Activated CD4-positive, alpha-beta T cell treated with anti-CD3 and anti-CD28 coated beads for 36 hours (primary cell): Measurements from ENCODE around the gene ETFB. TPM values are rescaled to one million over a fixed set of nuclear protein-coding genes. Genes with fewer than 3 reads are reported as not detected.

ENCODE experiments used
- ATAC-seq: fragments of 200-7000 bp; cut with Tn5 transposase; one replicate; pipeline ENCODE4 v1.10.0; 2021; ENCODE audit warnings: mild to moderate bottlenecking, moderate library complexity
- CTCF ChIA-PET: fragments of 350-600 bp; sonication (Branson Sonifier 250); formaldehyde crosslinking; loops from one replicate; lab custom pipeline; 2021; ENCODE audit warnings: antibody characterized with exemption; lab: Charles Lee
- POLR2A ChIA-PET: fragments of 350-600 bp; sonication (Branson Sonifier 250); formaldehyde crosslinking; loops from one replicate; lab custom pipeline; 2021; ENCODE audit warnings: antibody characterized with exemption, inconsistent platforms; lab: Charles Lee
- DNase-seq: peaks from one replicate; pipeline ENCODE4 v3.0.0-alpha.2; 2020
- H3K27ac Mint-ChIP-seq: one replicate; pipeline ENCODE4 v1.8.0; 2021; ENCODE audit warnings: mixed read lengths
- H3K27me3 Mint-ChIP-seq: one replicate; pipeline ENCODE4 v1.8.0; 2021; ENCODE audit warnings: mixed read lengths
- H3K36me3 Mint-ChIP-seq: one replicate; pipeline ENCODE4 v1.8.0; 2021; ENCODE audit warnings: low read depth, mixed read lengths
- H3K4me1 Mint-ChIP-seq: one replicate; pipeline ENCODE4 v1.8.0; 2021; ENCODE audit warnings: mixed read lengths
- H3K4me3 Mint-ChIP-seq: one replicate; pipeline ENCODE4 v1.8.0; 2021; ENCODE audit warnings: mild to moderate bottlenecking, moderate library complexity, mixed read lengths
- H3K9me3 Mint-ChIP-seq: one replicate; pipeline ENCODE4 v1.8.0; 2021; ENCODE audit warnings: low read depth, mixed read lengths
- intact Hi-C, 2 experiments: fragments of 100-400 bp; cut with DNase I in 1 of 2; cut with micrococcal nuclease in 1 of 2; formaldehyde crosslinking; loops; one replicate each; pipeline versions ENCODE4 v1.14.2 to v1.15.1; 2022 to 2024; cut with DNase I, micrococcal nuclease
- total RNA-seq, 2 experiments: library from RNA; stranded (reverse); gene quantifications; one replicate each; pipeline ENCODE4 v1.2.3, GENCODE V29; 2021

Gene ETFB
- total RNA-seq, 2 experiments from 2014 or later, result 108 to 172 TPM

- peak; percentile 83 for ATAC-seq
- Mint-ChIP-seq H3K36me3 (peaks cover 22% of the 10 kb centered on the region), H3K4me3 (peak within 1 kb of the TSS; percentile 70), H3K27ac (peak within 1 kb of the TSS; percentile 94), H3K4me1 (peaks cover 73% of the 10 kb centered on the region), H3K9me3 (no peaks in the 10 kb centered on the region), H3K27me3 (no peaks in the 10 kb centered on the region)
- ChIA-PET CTCF (interaction anchor here (1.3 to 1.6 kb wide), 2 partner anchors 24 to 33 kb away, joined by 5 read pairs; no protein-coding TSS in a partner anchor), POLR2A (interaction anchor here (0.6 to 1.9 kb wide), 3 partner anchors 18 to 22 kb away, joined by 3 to 7 read pairs (median 5); no protein-coding TSS in a partner anchor)
- DNase-seq, result peak; percentile 89
- intact Hi-C loops, result loop anchor here (1.0 kb wide), 2 partner anchors 21 to 68 kb away; no protein-coding TSS in a partner anchor
These were observed 6.7 kb upstream of the ETFB start, which contains the start of gene NKG7 for GRCh38 chr19:51372649-51373504. NKG7 (minus strand) TSS chr19:51372654; CDS start chr19:51372535, 119 bp downstream.

- DNase-seq (no peak), ATAC-seq (no peak)
- H3K27me3 Mint-ChIP-seq, result no peaks in the 10 kb centered on the region
- peaks cover 24% of the 10 kb centered on the region for H3K36me3 Mint-ChIP-seq
- peak overlapping the region; percentile 94 for H3K27ac Mint-ChIP-seq
- H3K4me3 Mint-ChIP-seq, result peak overlapping the region; percentile 70
- H3K9me3 Mint-ChIP-seq, result no peaks in the 10 kb centered on the region
- ChIA-PET CTCF (interaction anchor here (1.0 to 1.6 kb wide), 4 partner anchors 9 to 32 kb away, joined by 3 to 5 read pairs (median 5); no protein-coding TSS in a partner anchor), POLR2A (interaction anchor here (1.1 to 1.9 kb wide), 3 partner anchors 22 to 23 kb away, joined by 5 to 7 read pairs (median 6); no protein-coding TSS in a partner anchor)
- peaks cover 73% of the 10 kb centered on the region for H3K4me1 Mint-ChIP-seq
- intact Hi-C loops, result loop anchor here in 1 of 2 experiments (1.0 kb wide), 1 partner anchor 69 kb away; no protein-coding TSS in a partner anchor
These were observed 5.9 kb upstream of the ETFB start for GRCh38 chr19:51372021-51372648.

- no peak for ATAC-seq
- CTCF ChIA-PET, result interaction anchor here (1.0 to 1.3 kb wide), 3 partner anchors 8 to 32 kb away, joined by 3 to 5 read pairs (median 5); no protein-coding TSS in a partner anchor
- Mint-ChIP-seq H3K27ac (peak overlapping the region; percentile 94), H3K36me3 (peaks cover 28% of the 10 kb centered on the region), H3K27me3 (no peaks in the 10 kb centered on the region), H3K4me3 (peak overlapping the region; percentile 70), H3K9me3 (no peaks in the 10 kb centered on the region), H3K4me1 (peaks cover 65% of the 10 kb centered on the region)
- POLR2A ChIA-PET, result interaction anchor here (1.1 kb wide), 1 partner anchor 24 kb away, joined by 6 read pairs; no protein-coding TSS in a partner anchor
- intact Hi-C loops, result no loop called here
- no peak for DNase-seq
These were observed 5.0 kb upstream of the ETFB start for GRCh38 chr19:51371186-51371690.

DNA sequence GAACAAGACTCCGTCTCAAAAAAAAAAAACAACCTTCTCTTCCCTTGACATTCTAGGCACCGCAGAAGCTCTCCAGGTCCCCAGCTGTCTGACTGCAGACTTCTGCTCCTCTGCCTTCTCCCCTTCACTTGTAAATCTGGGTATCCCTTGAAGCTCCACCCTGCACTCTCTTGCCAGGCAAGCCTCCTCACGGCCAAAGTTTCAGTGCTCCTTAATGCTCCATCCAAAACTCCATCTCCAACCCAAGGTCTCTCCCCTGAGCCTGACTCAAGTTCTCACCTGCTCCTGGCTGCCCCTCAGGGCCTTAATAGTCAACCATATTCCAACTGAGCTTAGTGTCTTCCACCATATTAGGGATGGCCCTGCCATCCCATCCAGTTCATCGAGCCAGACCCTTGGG, 4.0 kb upstream of the ETFB start:
- POLR2A ChIA-PET, result no interaction called here
- no peaks in the 10 kb centered on the region for H3K27me3 Mint-ChIP-seq
- ATAC-seq, result no peak
- H3K27ac Mint-ChIP-seq, result peak overlapping the region; percentile 94
- H3K9me3 Mint-ChIP-seq, result no peaks in the 10 kb centered on the region
- peak overlapping the region; percentile 70 for H3K4me3 Mint-ChIP-seq
- CTCF ChIA-PET, result interaction anchor here (0.6 to 1.2 kb wide), 3 partner anchors 11 to 1892 kb away, joined by 3 to 4 read pairs (median 3); no protein-coding TSS in a partner anchor
- no peak for DNase-seq
- intact Hi-C loops, result no loop called here
- peaks cover 60% of the 10 kb centered on the region for H3K4me1 Mint-ChIP-seq
- H3K36me3 Mint-ChIP-seq, result peaks cover 31% of the 10 kb centered on the region

GRCh38 chr19:51368366-51369282, 2.4 kb upstream of the ETFB start, which contains the start of gene CLDND2:
CLDND2 (minus strand) TSS chr19:51369003; CDS start chr19:51368577, 426 bp downstream.
- peak within 1 kb of the TSS; percentile 90 for H3K4me3 Mint-ChIP-seq
- peak; percentile 31 for DNase-seq
- ATAC-seq, result no peak
- ChIA-PET POLR2A (interaction anchor here (0.9 to 2.1 kb wide), 4 partner anchors 14 to 80 kb away, joined by 4 to 11 read pairs (median 6); no protein-coding TSS in a partner anchor), CTCF (interaction anchor here (1.0 to 1.7 kb wide), 5 partner anchors 11 to 53 kb away, joined by 3 to 11 read pairs (median 5); no protein-coding TSS in a partner anchor)
- H3K27me3 Mint-ChIP-seq, result no peaks in the 10 kb centered on the region
- intact Hi-C loops, result no loop called here
- peak within 1 kb of the TSS; percentile 97 for H3K27ac Mint-ChIP-seq
- no peaks in the 10 kb centered on the region for H3K9me3 Mint-ChIP-seq
- peaks cover 58% of the 10 kb centered on the region for H3K4me1 Mint-ChIP-seq
- H3K36me3 Mint-ChIP-seq, result peaks cover 28% of the 10 kb centered on the region

- peaks cover 31% of the 10 kb centered on the region for H3K36me3 Mint-ChIP-seq
- no peaks in the 10 kb centered on the region for H3K9me3 Mint-ChIP-seq
- H3K27ac Mint-ChIP-seq, result peak overlapping the region; percentile 97
- CTCF ChIA-PET, result interaction anchor here (0.8 to 1.7 kb wide), 6 partner anchors 12 to 141 kb away, joined by 3 to 11 read pairs (median 4); no protein-coding TSS in a partner anchor
- intact Hi-C loops, result loop anchor here (1.0 to 2.0 kb wide), 8 partner anchors 27 to 563 kb away; partner anchors contain the start of gene CTU1 (in 1 of the 2)
- DNase-seq, result peak; percentile 99
- H3K4me3 Mint-ChIP-seq, result peak overlapping the region; percentile 90
- POLR2A ChIA-PET, result interaction anchor here (0.6 to 2.1 kb wide), 7 partner anchors 13 to 337 kb away, joined by 3 to 11 read pairs (median 4); no protein-coding TSS in a partner anchor
- ATAC-seq, result peak; percentile 83
- H3K4me1 Mint-ChIP-seq, result peaks cover 58% of the 10 kb centered on the region
- no peaks in the 10 kb centered on the region for H3K27me3 Mint-ChIP-seq
These were observed 1.6 kb upstream of the ETFB start for GRCh38 chr19:51367565-51368365.

DNA sequence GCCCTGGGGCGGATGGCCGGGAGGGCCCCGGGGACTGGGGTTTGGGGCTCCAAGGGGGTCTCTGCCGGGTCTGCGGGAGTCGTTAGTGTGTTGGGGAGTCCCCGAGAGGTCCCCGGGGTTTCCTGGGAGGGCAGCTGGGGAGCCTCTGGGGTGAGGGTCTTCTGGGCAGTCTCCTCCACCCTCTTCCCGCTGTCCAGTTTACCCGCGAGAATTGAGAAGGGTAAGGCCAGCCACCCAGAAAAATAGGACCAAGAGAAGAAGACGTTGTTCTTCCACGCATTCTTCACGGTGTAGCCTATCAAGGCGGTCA, 1.0 kb upstream of the ETFB start:
- Mint-ChIP-seq H3K27ac (peak overlapping the region; percentile 97), H3K4me3 (peak overlapping the region; percentile 90), H3K27me3 (no peaks in the 10 kb centered on the region), H3K9me3 (no peaks in the 10 kb centered on the region), H3K4me1 (peaks cover 58% of the 10 kb centered on the region), H3K36me3 (peaks cover 31% of the 10 kb centered on the region)
- ATAC-seq (no peak), DNase-seq (no peak)
- CTCF ChIA-PET, result interaction anchor here (0.8 to 1.7 kb wide), 5 partner anchors 13 to 141 kb away, joined by 3 to 11 read pairs (median 5); no protein-coding TSS in a partner anchor
- intact Hi-C loops, result loop anchor here (1.0 to 2.0 kb wide), 8 partner anchors 27 to 562 kb away; partner anchors contain the start of gene CTU1 (in 1 of the 2)
- POLR2A ChIA-PET, result interaction anchor here (0.6 to 2.1 kb wide), 7 partner anchors 13 to 337 kb away, joined by 3 to 11 read pairs (median 4); no protein-coding TSS in a partner anchor

DNA sequence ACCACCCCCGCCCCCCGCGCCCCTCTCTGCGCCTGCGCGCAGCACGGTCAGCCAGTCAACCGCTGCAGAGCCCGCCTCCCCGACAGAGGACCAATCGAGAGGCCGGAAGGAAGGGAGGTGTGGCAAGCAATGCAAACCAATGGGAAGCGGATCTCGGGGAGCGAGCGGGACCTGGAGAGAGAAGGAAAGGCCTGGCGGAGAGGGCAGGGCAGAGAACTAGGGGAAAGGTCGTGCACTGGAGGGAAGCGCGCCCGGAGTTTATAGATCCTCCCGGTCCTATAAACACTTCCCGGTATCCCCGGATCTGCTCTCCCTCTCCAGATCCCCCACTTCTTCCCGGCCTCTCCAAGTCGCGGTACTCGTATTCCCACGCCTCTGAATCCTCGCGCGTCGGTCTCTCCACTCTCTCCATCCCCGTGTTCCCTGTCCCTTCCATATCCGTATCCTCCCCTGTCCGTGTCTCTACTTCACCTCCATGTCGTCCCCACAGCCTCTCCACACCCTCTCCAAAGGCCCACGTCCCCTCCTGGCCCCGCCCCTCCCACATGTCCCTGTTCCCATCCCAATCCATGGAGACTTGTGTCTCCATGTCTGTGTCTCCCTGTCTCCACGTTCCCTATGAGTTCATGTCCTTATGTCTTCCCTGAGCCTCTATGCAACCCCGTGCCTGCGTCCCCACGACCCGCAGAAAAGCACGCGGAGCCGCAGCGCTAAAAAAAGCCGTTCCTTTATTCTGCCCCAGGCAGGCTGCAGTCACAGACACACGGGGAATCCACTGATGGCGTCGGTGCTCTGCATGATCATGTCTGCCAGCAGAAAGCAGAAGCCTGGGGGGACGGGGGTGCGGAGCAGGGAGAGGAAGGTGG, 434 bp upstream of the ETFB start:
- H3K4me3 Mint-ChIP-seq, result peak overlapping the region; percentile 90
- peak; percentile 97 for DNase-seq
- peaks cover 57% of the 10 kb centered on the region for H3K4me1 Mint-ChIP-seq
- peak; percentile 66 for ATAC-seq
- ChIA-PET CTCF (interaction anchor here (1.0 to 1.5 kb wide), 3 partner anchors 26 to 295 kb away, joined by 3 to 11 read pairs (median 5); no protein-coding TSS in a partner anchor), POLR2A (interaction anchor here (1.6 to 2.1 kb wide), 2 partner anchors 28 to 29 kb away, joined by 9 to 11 read pairs; no protein-coding TSS in a partner anchor)
- intact Hi-C loops, result loop anchor here (1.0 to 2.0 kb wide), 9 partner anchors 27 to 562 kb away; partner anchors contain the start of gene CTU1 (in 1 of the 2)
- H3K27ac Mint-ChIP-seq, result peak overlapping the region; percentile 97
- H3K9me3 Mint-ChIP-seq, result no peaks in the 10 kb centered on the region
- no peaks in the 10 kb centered on the region for H3K27me3 Mint-ChIP-seq
- H3K36me3 Mint-ChIP-seq, result peaks cover 32% of the 10 kb centered on the region
